SKM-1 treated with dmso at 0.1 percent for 144 hours (cell line): ENCODE measurements around the gene CABP4.
"Not testable (repeated sequence)": the region's sequence is repeated elsewhere in the genome, so short reads cannot be mapped to it uniquely, and the experiment has no call there.

ENCODE experiments used
- DNase-seq: peaks from one replicate; lab custom pipeline; 2025; ENCODE audit not compliant: unreplicated experiment; lab: John Stamatoyannopoulos, UW

The CABP4 gene

DNA sequence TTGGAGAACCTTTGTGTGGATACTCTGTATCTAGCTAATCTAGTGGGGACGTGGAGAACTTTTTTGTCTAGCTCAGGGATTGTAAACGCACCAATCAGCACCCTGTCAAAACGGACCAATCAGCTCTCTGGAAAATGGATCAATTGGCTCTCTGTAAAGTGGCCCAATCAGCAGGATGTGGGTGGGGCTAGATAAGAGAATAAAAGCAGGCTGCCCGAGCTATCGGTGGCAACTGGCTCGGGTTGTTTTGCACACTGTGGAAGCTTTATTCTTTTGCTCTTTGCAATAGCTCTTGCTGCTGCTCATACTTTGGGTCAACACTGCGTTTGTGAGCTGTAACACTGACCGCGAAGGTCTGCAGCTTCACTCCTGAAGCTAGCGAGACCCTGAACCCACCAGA is 21.5 kb downstream of the CABP4 start:
- DNase-seq: not testable (repeated sequence)

DNA sequence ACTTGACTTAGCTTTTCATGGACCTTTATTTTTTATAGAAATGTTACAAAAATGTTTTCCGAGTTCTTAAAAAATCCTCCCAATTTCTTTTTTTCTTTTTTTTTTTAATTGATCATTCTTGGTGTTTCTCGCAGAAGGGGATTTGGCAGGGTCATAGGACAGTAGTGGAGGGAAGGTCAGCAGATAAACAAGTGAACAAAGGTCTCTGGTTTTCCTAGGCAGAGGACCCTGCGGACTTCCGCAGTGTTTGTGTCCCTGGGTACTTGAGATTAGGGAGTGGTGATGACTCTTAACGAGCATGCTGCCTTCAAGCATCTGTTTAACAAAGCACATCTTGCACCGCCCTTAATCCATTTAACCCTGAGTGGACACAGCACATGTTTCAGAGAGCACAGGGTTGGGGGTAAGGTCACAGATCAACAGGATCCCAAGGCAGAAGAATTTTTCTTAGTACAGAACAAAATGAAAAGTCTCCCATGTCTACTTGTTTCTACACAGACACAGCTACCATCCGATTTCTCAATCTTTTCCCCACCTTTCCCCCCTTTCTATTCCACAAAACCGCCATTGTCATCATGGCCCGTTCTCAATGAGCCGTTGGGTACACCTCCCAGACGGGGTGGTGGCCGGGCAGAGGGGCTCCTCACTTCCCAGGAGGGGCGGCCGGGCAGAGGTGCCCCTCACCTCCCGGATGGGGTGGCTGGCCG is 22.3 kb downstream of the CABP4 start:
- DNase-seq: not testable (repeated sequence)

DNA sequence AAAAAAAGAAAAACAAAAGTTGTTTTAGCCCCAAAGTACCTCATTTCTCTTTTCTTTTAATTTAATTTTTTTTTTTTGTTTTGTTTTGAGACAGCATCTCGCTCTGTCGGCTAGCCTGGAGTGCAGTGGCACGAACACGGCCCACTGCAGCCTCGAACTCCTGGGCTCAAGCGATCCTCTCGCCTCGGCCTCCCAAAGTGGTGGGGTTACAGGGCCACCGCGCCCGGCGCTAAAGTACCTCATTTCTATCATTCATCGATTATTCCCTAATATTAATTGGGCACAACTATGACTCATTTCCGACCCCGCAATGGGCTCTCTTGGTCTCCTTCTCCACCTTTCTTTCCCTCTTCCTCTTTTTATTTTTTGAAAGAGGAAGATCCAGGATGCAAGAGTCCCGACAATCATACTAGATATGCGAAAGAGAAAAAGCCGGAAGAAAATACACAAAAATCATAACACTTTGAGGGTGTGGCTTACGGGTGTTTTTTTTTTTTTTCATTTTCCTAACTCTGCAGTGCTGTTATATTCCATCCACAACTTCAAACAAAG is 27.2 kb downstream of the CABP4 start:
- DNase-seq: peak; percentile 75

DNA sequence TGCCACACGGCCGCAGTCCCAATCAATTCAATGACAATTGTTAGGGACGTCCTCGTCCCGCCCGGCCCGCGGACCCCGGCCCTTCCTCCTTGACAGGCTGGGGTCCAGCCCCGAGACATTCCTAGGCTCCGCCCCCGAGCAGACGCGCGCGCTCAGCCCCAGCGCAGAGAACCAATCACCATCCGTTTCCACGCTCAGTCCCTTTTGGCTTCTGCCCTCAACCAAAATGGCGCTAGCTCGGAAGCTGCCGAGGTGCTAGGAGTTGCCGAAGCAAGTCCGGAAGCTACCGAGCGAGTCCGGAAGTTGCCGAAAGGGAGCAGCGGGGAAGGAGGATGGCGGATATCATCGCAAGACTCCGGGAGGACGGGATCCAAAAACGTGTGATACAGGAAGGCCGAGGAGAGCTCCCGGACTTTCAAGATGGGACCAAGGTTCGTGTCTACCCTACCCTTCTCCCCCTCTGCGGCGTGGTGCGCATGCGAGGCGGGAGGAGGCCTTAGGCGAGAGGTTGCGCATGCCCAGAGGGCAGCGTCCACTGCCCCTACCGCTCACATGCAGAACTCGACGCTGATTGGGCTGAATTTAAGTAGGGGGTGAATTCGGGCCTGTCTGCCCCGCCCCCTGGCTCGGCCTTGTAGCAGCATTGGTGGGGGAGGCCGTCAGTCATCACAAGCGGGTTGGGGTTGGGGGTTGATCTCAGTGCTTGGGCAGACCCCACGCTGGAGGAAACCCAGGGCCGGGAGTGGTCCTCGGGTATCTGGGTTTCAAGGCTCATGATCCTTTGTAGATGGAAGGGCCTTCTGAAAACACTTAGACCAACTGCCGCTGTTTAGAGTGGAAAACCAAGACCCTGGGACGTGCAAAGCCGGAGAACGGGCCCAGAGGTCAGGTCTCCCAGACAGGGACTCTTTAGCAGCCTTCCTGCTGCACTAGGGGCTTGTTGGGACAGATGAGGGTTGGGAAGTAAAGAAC is 28.0 kb downstream of the CABP4 start, which contains the start of gene AIP:
Gene AIP, plus strand, starts transcription at position 200 of the 972 bp plus-strand sequence. Its CDS starts 133 bp downstream, at position 333.
- DNase-seq: peak; percentile 97

DNA sequence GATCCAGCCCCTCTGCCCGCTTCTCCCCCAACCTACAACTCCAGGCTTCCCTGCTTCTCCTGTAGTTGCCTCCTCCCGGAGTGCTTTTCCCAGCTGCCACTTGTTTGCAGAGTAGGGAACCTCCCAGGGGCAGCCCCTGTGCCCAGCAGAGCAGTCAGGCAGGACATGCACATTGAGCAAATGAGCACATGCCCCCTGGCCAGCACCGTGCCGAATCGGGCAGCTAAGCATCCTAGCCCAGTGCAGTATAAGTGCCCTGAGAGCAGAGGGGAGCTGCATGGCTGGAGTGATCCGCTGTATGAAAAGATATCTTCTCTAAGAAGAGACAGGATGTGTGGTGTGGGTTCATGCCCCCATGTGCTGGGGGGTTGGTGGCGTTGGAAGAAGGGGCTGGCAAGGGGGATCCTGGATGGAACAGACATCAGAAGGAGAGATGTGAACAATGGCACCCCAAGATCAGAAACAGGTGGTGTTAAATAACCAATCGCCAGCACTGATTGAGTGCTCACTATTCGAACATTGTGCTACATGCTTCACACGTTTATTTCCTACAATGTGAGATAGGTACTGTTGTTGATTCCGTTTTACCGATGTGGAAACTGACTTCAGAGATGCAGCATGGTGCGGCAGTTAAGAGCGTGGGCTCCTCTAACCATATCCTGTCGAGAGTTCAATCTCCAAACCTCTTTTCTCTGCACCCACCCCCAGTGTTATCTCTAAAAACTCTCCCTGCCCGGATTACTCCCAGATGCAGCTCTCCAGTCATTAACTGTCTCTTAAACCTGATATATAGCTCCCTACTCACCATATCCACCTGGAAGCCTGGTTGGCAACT is 28.9 kb downstream of the CABP4 start:
- no peak for DNase-seq

DNA sequence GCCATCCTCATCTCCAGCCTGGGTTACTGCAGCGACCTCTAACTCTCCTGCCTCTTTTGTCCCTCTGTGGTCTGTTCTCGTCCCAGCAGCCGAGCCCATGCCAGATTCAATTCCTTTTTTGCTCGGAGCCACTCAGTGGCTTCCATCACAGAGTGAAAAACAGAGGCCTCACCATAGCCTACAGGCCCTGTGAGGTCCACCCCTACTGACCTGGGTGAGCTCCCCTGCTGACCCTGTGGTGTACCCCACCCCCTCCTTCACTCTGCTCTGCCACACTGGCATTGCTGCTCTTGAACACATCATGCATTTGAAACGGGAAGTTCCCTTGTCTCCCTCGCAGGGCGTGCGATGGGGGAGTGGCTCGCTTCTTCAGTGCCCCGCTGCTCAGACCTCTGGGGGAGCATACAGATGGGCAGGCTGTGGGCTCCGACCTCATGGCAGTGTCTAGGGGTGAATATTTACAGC is 29.7 kb downstream of the CABP4 start:
- DNase-seq: peak; percentile 31

DNA sequence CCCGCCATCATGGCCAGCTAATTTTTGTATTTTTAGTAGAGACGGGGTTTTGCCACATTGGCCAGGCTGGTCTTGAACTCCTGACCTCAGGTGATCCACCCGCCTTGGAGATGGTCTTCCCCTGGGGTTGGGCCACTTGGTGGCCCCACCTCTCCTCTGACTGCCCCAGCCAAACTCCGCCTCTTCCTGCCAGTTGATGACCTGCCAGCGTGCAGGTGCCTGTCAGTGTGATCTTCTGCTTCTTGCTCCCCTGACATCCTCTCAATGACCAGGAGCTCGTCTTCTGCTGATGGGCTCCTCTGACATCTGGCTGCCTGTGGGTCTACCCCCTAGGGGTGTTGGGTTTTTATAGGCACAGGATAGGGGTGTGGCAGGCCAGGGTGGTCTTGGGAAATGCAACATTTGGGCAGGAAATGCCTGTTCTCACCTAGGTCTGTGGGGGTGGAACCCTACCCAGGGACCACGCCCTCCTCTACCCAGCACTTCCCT is 30.8 kb downstream of the CABP4 start:
- not testable (repeated sequence) for DNase-seq

DNA sequence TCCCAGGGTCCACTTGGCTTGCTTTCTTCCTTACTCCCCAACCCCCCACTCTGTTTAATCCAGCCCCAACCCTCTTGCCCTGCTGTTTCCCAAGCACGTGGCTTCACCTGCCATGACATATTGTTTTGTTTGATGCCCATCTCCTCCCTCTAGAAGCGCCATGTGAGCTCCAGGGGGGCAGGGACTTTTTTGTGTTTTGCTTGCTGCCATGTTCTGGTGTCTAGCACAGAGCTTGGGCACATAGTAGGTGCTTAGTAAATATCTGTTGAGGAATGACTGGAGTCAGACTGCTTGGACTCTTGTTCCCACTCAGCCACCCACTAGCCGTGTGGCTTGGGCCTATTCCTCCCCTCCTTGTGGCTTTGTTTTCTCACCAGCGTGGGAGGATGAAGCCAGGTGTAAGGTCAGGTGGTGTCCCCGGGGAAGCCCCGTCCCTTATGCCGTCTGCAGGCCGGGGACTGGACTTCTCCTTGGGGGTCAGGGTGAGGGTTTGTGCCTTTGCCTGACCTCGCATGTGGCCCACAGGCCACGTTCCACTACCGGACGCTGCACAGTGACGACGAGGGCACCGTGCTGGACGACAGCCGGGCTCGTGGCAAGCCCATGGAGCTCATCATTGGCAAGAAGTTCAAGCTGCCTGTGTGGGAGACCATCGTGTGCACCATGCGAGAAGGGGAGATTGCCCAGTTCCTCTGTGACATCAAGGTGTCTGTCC is 31.5 kb downstream of the CABP4 start:
- no peak for DNase-seq

DNA sequence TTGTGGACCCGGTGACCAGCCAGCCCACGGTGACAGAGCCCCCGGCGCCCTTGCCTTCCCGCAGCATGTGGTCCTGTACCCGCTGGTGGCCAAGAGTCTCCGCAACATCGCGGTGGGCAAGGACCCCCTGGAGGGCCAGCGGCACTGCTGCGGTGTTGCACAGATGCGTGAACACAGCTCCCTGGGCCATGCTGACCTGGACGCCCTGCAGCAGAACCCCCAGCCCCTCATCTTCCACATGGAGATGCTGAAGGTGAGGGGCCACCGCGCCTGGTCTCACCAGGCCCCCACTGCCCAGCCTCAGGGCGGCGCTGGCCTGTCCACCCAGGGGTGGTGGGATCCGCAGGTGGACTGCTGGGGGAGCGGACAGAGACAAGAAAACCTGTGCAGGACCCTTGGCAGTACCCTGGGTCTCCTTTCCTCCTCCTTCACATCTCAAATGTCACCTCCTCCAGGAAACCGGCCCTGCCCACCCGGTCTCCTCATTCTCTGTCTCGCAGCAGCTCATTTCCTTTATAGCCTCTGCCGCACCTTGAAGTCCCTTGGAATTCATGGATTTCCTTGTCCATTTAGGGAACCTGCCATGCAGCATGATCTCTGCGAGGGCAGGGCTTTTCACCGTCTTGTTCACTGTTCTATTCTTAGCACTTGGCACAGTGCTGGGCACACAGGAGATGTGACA is 34.2 kb downstream of the CABP4 start:
- DNase-seq: no peak

DNA sequence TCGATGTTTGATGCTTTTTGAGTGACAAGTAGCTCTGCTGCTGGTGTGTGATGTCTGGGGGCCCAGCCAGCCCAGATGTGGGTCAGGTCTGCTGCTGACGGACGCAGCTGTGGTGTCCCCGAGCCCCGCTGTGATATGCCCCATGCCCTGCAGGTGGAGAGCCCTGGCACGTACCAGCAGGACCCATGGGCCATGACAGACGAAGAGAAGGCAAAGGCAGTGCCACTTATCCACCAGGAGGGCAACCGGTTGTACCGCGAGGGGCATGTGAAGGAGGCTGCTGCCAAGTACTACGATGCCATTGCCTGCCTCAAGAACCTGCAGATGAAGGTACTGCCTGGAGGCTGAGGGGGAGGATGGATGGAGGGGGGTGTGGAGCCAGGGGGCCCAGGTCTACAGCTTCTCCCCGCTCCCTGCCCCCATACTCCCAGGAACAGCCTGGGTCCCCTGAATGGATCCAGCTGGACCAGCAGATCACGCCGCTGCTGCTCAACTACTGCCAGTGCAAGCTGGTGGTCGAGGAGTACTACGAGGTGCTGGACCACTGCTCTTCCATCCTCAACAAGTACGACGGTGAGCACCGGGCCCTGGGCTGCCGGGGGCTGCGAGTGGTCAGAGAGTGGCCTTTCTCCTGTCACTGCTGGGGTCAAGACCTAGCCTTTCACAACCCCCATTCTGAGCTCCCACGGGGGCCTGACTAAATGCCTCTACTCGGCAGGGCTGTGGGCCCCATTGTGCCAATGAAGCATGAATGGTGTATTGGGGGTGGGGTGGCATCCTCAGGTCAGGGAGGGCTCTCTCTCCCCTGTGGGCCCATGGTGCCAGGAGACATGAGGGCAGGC is 35.0 kb downstream of the CABP4 start:
- DNase-seq: no peak

DNA sequence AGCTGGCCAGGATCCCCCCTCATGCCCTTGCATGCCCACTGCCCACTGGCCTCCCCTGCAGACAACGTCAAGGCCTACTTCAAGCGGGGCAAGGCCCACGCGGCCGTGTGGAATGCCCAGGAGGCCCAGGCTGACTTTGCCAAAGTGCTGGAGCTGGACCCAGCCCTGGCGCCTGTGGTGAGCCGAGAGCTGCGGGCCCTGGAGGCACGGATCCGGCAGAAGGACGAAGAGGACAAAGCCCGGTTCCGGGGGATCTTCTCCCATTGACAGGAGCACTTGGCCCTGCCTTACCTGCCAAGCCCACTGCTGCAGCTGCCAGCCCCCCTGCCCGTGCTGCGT is 35.5 kb downstream of the CABP4 start:
- no peak for DNase-seq

DNA sequence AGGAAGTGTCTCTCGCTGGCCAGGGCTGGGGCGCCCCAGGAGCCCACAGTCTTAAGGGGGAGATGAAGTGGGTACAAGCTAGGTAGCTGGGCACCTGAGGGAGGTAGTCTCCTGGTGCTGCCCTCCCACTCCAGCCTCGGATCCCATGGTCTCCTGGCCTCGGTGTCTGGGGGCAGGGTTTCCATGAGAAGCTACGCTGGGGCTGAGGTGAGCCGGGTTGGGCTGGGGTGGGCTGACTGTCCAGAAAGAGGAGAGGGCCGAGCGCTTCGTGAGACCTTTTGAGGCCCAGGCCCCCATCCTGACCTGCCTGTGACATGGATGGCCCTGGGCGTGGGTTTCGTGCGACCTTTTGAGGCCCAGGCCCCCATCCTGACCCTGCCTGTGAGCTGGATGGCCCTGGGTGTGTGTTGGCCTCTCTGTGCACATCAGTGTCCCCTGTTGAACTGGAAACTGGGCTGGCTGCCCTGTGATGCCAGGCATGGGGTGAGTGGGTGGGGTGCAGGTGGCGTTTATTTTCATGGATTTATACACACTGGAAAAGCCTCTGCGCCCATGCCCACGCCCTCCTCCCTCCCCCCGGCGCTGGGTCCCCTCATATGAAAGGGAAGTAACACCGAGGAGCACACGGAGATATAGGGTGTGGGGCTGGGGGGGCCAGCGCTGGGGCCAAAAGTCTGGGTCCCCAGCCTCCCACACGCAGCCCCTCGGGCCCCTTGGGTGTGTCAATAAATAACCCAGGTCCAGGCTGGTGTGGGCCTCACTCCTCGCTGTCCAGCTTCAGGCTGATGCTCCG is 36.3 kb downstream of the CABP4 start:
- no peak for DNase-seq

DNA sequence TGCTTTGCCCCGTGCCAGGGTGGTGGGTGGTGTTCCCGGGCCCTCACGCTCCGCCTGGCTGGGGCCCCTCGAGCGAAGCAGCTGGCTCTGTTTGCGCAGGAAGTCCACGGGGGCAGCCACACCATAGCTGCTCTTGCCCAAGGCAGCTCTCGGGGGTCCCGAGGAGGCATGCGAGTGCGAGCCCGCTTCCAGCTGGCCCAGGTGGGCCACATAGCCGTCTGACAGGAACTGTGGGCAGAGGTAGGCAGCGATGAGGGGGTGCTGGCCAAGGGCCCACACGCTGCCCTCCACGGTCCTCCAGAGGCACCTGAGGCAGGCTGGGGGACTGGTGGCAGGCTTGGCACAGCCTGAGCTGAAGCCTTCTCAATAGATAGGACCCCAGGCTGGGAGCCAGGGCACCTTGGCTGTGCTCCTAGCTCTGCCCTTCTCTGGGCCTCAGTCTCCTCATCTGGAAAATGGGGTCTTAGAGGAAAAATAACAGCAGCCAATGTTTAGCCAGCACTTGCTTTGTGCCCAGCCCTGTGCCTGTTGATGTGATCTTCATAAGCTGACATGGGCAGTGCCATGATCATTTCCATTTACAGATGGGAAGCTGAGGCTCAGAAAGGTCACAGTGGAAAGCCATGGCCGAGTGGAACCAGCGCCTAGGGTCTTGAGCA is 37.0 kb downstream of the CABP4 start:
- no peak for DNase-seq

DNA sequence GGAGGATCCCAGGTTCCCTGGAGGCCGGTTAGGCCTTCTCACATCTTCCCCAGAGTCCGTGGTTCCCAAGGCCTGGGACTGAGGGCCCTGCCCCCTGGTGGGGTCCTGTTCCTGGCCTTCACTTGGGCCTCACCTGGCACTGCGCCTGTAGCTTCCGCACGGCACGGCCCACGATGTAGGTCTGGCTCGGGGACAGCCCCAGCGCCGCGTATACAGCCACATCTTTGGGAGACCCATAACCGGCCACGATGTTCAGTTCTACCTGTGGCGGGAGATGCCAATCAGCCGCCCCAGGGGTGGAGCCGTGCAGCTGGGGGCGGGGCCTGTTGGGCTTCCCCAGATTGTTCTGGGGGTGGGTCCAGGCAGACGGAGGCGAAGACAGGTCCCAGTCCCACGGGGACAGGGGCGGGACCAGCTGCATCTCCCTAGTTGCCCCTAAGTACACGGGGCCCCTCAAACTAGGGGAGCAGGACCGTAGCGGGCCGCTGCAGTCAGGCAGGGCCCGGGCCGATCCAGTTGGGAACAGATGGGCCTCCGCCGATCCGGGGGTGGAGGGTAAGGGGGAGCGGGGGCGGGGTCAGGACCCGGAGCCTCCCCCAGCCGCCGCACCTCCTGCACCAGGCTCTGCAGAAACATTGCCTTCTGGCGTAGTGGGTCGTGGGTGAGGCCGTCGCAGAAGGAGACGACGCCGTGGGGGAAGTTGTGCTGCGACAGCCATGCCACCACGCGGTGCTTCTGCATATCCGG is 37.8 kb downstream of the CABP4 start:
- no peak for DNase-seq

DNA sequence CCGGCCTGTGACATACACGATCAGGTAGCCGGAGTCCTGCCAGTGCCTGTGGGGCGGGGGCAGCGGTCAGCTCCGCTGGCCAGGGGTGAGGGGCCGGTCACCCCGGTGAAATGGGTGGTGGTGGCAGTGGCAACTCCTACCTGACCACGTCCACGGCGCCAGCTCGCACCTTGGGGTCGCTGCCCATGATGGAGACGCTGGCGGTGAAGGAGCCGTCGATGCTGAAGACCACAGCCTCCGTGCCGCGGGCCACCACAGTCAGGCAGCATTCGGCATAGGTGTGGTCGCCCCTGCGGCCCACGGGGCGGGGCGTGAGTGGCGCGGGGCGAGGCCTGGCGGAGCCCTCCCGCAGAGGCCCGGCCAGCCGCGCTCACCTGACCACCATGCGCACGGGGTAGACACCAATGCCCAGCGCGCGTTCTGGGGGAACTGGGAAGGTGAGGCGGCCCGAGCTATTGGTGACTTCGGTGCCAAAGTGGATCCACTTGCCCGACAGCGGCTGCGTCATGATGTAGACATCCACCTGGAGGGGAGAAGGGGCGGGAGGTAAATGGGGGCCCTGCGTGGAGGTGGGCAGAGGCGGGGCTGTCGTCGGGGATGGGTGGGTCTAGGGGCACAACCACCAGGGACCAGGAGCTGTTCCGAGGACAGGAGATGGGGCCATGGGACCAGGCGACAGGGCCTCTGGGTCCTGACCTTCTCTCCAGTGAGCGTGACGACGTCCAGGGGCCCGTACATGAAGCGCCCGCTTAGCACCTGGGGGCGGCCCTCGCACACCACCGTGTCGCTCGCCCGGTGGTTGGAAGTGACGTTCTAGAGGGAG is 38.6 kb downstream of the CABP4 start:
- DNase-seq: no peak
